K562 (cell line): ENCODE results near the gene DCXR. TPM values are rescaled to one million over a fixed set of nuclear protein-coding genes. Genes with fewer than 3 reads are reported as not detected.

Experiments
- ATF4 ChIP-seq: fragments of 450-650 bp; formaldehyde crosslinking; IDR thresholded peaks from 2 replicates; pipeline ENCODE4 v1.4.0; 2022; ENCODE audit warnings: mild to moderate bottlenecking, moderate library complexity
- BACH1 ChIP-seq: fragments of 200-800 bp; sonication (Bioruptor generic); IDR thresholded peaks from 2 replicates; pipeline ENCODE4 v1.6.1; 2016; ENCODE audit warnings: missing genetic modification characterization, missing compliant biosample characterization
- CBX8 ChIP-seq: fragments of 200-600 bp; sonication (generic); IDR thresholded peaks from 2 replicates; pipeline ENCODE4 v1.6.1; 2012; ENCODE audit warnings: borderline replicate concordance, mixed run types, low read depth, mild to moderate bottlenecking, moderate library complexity, mixed read lengths, low read length, control low read depth, inconsistent platforms; ENCODE audit not compliant: poor library complexity, severe bottlenecking; ENCODE audit errors: extremely low read depth
- CXXC5 ChIP-seq: fragments of 250-450 bp; sonication (Bioruptor Pico); IDR thresholded peaks from 2 replicates; pipeline ENCODE4 v1.8.0; 2022; ENCODE audit warnings: inconsistent platforms, mild to moderate bottlenecking, moderate library complexity
- E2F6 ChIP-seq, 2 experiments: IDR thresholded peaks; 2 replicates each; pipeline ENCODE4 v1.6.1; 2011; ENCODE audit warnings: borderline replicate concordance in 1 of 2, control low read depth in 1 of 2, low read depth in 1 of 2, low read length in 1 of 2, mild to moderate bottlenecking in 1 of 2, mixed read lengths in 1 of 2, moderate library complexity in 1 of 2; ENCODE audit not compliant: insufficient read depth in 1 of 2, insufficient read length in 1 of 2, poor library complexity in 1 of 2, severe bottlenecking in 1 of 2; ENCODE audit errors: extremely low read depth in 1 of 2
- HSF4 ChIP-seq: fragments of 250-450 bp; sonication (Bioruptor Pico); IDR thresholded peaks from 2 replicates; pipeline ENCODE4 v2.1.2; 2022; ENCODE audit warnings: mild to moderate bottlenecking, moderate library complexity, borderline replicate concordance
- JUN ChIP-seq, 2 experiments: sonication (generic) in 1 of 2; formaldehyde crosslinking in 1 of 2; IDR thresholded peaks; 2 replicates each; pipeline versions ENCODE4 v1.6.1 to v1.8.0; 2012 to 2022; ENCODE audit warnings: borderline replicate concordance in 2 of 2, mild to moderate bottlenecking in 2 of 2, improper control_type of control experiment in 1 of 2, low read depth in 1 of 2, low read length in 1 of 2, missing genetic modification reagents in 1 of 2
- L3MBTL2 ChIP-seq: fragments of 450-650 bp; IDR thresholded peaks from 2 replicates; pipeline ENCODE4 v1.6.1; 2016; ENCODE audit warnings: mild to moderate bottlenecking, moderate library complexity
- MTF1 ChIP-seq: fragments of 250-450 bp; sonication (Bioruptor Pico); IDR thresholded peaks from 2 replicates; pipeline ENCODE4 v1.9.0; 2021; ENCODE audit warnings: moderate library complexity, mild to moderate bottlenecking, inconsistent platforms, borderline replicate concordance
- NCOA6 ChIP-seq: fragments of 450-650 bp; IDR thresholded peaks from 2 replicates; pipeline ENCODE4 v1.6.1; 2017; ENCODE audit warnings: mild to moderate bottlenecking
- PHF8 ChIP-seq: fragments of 200-600 bp; sonication (generic); IDR thresholded peaks from 2 replicates; pipeline ENCODE4 v1.6.1; 2012; ENCODE audit warnings: mixed run types, mild to moderate bottlenecking, inconsistent platforms, low read length, moderate library complexity, borderline replicate concordance
- POU5F1 ChIP-seq: fragments of 150-350 bp; IDR thresholded peaks from 2 replicates; pipeline ENCODE4 v1.6.1; 2014; ENCODE audit warnings: borderline replicate concordance, low read length, low read depth, mild to moderate bottlenecking; ENCODE audit not compliant: partially characterized antibody
- RNF2 ChIP-seq: sonication (generic); IDR thresholded peaks from 2 replicates; pipeline ENCODE4 v1.6.1; 2016
- SRSF9 ChIP-seq: fragments of 200-400 bp; formaldehyde crosslinking; IDR thresholded peaks from 2 replicates; pipeline ENCODE4 v1.6.1; 2017; ENCODE audit warnings: low read depth, low read length, borderline replicate concordance
- THRB ChIP-seq: fragments of 450-650 bp; formaldehyde crosslinking; conservative IDR thresholded peaks from 2 replicates; pipeline ENCODE4 v1.4.0; 2022; ENCODE audit warnings: mild to moderate bottlenecking, missing genetic modification characterization
- YY1 ChIP-seq, 3 experiments: IDR thresholded peaks; 2 replicates each; pipeline ENCODE4 v1.6.1; 2011; ENCODE audit warnings: low read length in 2 of 3, mild to moderate bottlenecking in 2 of 3, moderate library complexity in 2 of 3, borderline replicate concordance in 1 of 3, control low read depth in 1 of 3, low read depth in 1 of 3; ENCODE audit not compliant: insufficient read depth in 3 of 3, insufficient replicate concordance in 2 of 3, control insufficient read depth in 1 of 3, insufficient read length in 1 of 3; ENCODE audit errors: extremely low read depth in 1 of 3
- polyA plus RNA-seq, 8 experiments: library from polyadenylated mRNA; depleted of rRNA in 4 of 8; stranded (reverse) in 5 of 8; unstranded in 3 of 8; fragments of >200 nt; fragmentation: Nextera tagmentation in 2 of 8; fragmentation: Illumina TruSeq in 1 of 8; extraction: Ambion mirVana in 2 of 8; extraction: Trizol in 1 of 8; gene quantifications; 2 replicates each; pipeline versions ENCODE4 v1.2.1 to v1.2.3, GENCODE V29; 2011 to 2014; ENCODE audit warnings: inconsistent platforms in 1 of 8, missing spikeins in 1 of 8
- total RNA-seq, 7 experiments: library from RNA; depleted of rRNA in 6 of 7; stranded (reverse); fragments of >200 nt in 6 of 7; fragmentation: Illumina TruSeq in 2 of 7; extraction: Trizol in 2 of 7; gene quantifications; 2 replicates each; pipeline versions ENCODE4 v1.2.1 to v1.2.3, GENCODE V29; 2011 to 2021; ENCODE audit warnings: low replicate concordance in 1 of 7
- TF ChIP-seq, protein P1 (sequence below): IDR thresholded peaks from 3 replicates; pipeline ENCODE4 v1.6.1; 2011; ENCODE audit warnings: borderline replicate concordance, mild to moderate bottlenecking; ENCODE audit not compliant: insufficient read length, insufficient read depth
- TF ChIP-seq, protein P2 (sequence below), 2 experiments: fragments of 450-650 bp in 1 of 2; sonication (generic) in 1 of 2; formaldehyde crosslinking in 1 of 2; IDR thresholded peaks in 1 of 2; conservative IDR thresholded peaks in 1 of 2; 2 replicates each; pipeline versions ENCODE4 v1.6.1 to v1.8.1; 2016 to 2023; ENCODE audit warnings: mild to moderate bottlenecking in 2 of 2, moderate library complexity in 2 of 2, inconsistent platforms in 1 of 2, missing genetic modification reagents in 1 of 2

DCXR gene
- total and polyA plus RNA-seq, 9 of the 15 experiments (the other 6 are each of a cell fraction or from before 2014, with no cell fraction given), result 21.3 to 274 (median 156) TPM

DNA sequence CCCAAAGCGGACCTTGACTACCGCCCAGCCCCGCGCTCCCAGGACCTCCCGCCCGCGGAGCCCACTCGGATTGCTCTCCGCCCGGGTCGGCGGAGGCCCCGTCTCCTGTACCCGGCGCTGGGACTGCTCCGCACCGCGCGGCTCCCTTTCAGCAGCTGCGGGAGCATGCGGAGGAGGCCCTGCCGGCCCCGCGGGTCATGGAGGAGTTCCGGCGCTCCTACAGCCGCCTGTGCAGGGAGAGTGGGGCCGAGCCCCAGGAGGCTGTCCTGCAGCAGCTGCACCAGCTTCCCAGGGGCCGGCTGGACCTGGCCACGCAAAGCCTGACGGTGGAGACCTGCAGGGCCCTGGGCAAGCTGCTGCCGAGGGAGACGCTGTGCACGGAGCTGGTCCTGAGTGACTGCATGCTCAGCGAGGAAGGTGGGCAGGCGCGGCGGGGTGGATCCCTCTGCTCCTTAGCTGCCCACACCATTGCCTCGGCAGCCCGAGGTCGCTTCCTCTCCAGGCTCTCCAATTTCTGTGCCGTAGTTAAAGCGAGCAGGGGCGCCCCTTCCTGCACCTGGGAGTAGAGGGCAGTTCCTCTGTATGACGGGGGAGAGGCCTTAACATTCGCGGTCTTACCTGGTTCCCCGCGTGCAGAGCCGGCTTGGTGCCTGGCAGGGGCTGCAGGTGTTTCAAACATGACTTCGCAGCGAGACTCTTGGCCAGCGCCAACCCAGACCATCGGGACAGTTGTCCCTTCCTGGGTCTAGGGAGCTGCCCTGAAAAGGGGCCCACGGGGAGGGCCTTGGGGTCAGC lies 13.9 kb downstream of the DCXR start (continued):
- TF ChIP-seq, protein P1, sequence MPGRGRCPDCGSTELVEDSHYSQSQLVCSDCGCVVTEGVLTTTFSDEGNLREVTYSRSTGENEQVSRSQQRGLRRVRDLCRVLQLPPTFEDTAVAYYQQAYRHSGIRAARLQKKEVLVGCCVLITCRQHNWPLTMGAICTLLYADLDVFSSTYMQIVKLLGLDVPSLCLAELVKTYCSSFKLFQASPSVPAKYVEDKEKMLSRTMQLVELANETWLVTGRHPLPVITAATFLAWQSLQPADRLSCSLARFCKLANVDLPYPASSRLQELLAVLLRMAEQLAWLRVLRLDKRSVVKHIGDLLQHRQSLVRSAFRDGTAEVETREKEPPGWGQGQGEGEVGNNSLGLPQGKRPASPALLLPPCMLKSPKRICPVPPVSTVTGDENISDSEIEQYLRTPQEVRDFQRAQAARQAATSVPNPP, result no peak
- no peak for TF ChIP-seq JUN (IDR thresholded peaks at IDR 0.05; ENCODE audit: borderline replicate concordance, low read depth, low read length)
- TF ChIP-seq JUN (CRISPR knock-in tag; IDR thresholded peaks at IDR 0.05; ENCODE audit: borderline replicate concordance), result peak; percentile 81; the same call in 1 of the 2 replicates
- TF ChIP-seq POU5F1, result no peak
- TF ChIP-seq BACH1 (tag), result no peak
- TF ChIP-seq CBX8, result no peak
- no peak for TF ChIP-seq SRSF9
- no peak for TF ChIP-seq ATF4
- no peak for TF ChIP-seq YY1 (IDR thresholded peaks at IDR 0.05; ENCODE audit: borderline replicate concordance in 1 of 3, control insufficient read depth in 1 of 3, extremely low read depth in 1 of 3, insufficient read depth in 3 of 3, insufficient read length in 1 of 3, insufficient replicate concordance in 2 of 3, low read depth in 1 of 3, low read length in 2 of 3)
- no peak for TF ChIP-seq RNF2
- peak in 1 of 2 experiments; percentile 27 for TF ChIP-seq E2F6 (IDR thresholded peaks at IDR 0.05; ENCODE audit: borderline replicate concordance in 1 of 2, extremely low read depth in 1 of 2, insufficient read depth in 1 of 2, insufficient read length in 1 of 2, low read depth in 1 of 2, low read length in 1 of 2, poor library complexity in 1 of 2, severe bottlenecking in 1 of 2)
- TF ChIP-seq NCOA6, result no peak
- TF ChIP-seq, protein P2, sequence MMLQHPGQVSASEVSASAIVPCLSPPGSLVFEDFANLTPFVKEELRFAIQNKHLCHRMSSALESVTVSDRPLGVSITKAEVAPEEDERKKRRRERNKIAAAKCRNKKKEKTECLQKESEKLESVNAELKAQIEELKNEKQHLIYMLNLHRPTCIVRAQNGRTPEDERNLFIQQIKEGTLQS (IDR thresholded peaks at IDR 0.05), result no peak
- TF ChIP-seq, protein P2 (CRISPR knock-in tag; conservative IDR thresholded peaks at IDR 0.05), result no peak
- no peak for TF ChIP-seq HSF4
- TF ChIP-seq PHF8, result peak; percentile 36; the same call in 1 of the 2 replicates
- TF ChIP-seq CXXC5 (CRISPR knock-in tag), result no peak
- no peak for TF ChIP-seq THRB
- TF ChIP-seq L3MBTL2, result 0 out of 2 replicates have a peak, but pooled peaks have one; percentile 24
- no peak for TF ChIP-seq MTF1 (CRISPR knock-in tag)
